GM19324 (cell line): ENCODE measurements around the gene PARD6B.
"Not testable (repeated sequence)": the region's sequence is repeated elsewhere in the genome, so short reads cannot be mapped to it uniquely, and the experiment has no call there.

ENCODE experiments used
- ATAC-seq: cut with Tn5 transposase; IDR thresholded peaks from one replicate; pipeline ENCODE4 v1.9.1; 2021; ENCODE audit warnings: mild to moderate bottlenecking, moderate library complexity; ENCODE audit not compliant: unreplicated experiment, low FRiP score

The PARD6B gene

GRCh38 chr20:50731055-50731929 is at the start of gene PARD6B:
TSS of gene PARD6B (plus strand) at chr20:50731580. CDS start at chr20:50731787, 207 bp downstream.
- ATAC-seq: peak; percentile 91

GRCh38 chr20:50682065-50682464 is 49.3 kb upstream of the PARD6B start:
- no peak for ATAC-seq

DNA sequence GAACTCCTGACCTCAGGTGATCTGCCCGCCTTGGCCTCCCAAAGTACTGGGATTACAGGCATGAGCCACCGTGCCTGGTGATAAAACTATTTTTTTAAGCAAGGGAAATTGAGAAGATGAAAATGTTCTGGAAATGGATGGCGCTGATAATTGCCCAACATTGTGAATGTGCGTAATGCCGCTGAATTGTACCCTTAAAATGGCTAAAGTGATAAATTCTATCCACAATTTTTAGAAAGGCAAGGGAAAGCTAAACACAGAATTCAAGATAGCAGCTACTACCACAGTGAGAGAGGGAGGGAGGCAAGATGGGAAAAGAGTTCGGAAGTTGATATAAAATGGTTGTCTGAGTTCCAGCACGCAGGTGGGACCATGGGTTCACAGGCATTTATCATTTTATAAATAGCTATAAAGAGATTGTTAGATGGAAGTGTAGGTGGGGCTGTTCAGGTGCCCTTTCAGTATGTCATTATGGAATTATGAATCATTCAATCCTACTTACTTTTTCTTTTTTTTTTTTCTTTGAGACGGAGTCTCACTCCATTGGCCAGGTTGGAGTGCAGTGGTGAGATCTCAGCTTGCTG is 48.3 kb upstream of the PARD6B start:
- ATAC-seq: no peak

- ATAC-seq: no peak
Observed at GRCh38 chr20:50683570-50683969, 47.8 kb upstream of the PARD6B start.

DNA sequence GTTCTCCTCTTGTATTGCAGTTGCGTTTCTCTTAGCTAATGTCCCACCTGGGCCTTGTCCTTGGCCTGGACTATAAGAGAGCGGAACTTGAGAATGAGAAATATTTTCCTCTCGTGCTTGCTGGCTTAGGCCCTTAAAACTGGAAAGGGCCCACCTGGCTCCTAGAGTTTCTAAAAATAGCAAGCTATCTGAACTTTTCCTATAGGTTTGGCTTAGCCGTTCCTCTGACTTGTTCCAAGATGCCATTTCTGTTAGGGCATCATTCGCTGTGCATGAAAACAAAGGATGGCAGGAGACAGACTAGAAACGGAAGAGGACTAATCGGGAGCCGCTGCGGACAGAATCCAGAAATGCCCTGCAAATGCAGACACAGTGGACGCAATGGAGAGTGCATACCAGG is 44.6 kb upstream of the PARD6B start:
- ATAC-seq: no peak

DNA sequence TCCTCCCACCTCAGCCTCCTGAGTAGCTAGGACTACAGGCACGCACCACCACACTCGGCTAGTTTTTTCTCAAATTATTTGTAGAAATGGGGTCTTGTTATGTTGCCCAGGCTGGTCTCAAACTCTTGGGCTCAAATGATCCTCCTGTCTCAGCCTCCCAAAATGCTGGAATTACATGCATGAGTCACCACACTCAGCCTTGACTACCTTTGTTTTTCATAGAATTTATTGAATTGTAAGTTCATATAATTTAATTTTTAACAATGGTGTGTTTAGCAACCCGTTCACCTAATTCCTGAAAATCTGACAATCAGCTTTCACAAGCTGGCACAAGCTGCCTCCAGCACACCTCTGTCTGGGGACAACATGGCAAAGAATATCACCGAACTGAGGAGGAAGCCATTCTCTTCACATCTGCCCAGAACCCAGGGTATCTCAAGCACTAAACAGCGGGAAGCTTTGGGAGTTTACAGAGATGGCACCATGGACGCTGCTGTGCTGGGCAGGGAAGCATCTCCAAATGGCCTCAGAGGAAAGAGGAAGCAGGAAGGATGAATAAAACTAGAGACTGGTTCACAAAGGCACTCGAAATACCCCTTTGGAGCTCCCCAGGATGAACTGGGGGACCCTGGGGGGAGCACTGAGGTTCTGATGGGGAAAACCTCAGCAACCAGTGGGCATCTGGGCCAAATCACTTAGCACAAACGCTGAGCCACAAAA is 43.0 kb upstream of the PARD6B start:
- no peak for ATAC-seq

- ATAC-seq: no peak
Observed at GRCh38 chr20:50689864-50690649, 41.3 kb upstream of the PARD6B start.

DNA sequence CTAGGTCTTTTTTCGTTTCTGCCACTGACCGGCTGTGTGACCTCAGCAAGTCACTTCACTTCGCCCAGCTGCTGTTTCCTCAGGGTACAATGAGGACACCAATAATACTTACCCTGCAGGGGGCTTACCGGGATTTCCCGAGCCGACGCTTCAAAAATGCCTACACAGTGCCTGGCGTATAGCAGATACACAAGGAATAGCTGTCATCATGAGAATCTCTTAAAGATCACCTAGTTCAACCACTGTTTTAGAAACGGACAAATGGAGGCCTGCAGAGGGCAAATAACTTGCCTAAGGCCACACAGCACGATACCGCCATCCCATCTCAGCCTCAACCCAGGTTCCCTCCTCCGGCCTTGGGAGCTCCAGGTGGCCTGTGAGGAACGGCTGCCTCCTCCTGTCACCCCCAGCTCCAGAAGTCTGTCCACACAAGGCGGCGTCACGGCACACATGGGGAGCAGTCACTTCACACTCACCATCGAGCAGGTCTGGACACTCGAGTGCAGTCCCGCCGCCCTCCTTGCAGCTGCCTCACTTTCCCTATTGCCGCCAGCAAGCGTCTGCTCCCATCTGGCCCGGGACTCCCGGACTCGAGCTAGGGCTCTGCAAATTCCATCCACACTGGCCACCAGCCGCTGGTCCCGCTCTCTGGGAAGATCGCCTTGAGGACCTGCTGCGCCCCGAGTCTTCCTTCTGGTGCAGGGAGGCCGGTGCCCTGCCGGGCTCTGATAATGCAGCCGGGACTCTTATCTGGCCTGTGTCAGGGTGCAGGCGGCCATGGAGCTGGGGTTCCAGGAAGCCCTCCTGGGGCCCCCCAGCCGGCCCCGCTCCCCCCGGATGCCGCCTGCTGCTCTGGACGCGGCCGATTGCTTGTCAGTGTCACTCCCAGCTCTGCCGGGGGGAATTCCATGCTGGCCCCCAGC is 40.5 kb upstream of the PARD6B start, which contains the start of gene RIPOR3:
Gene RIPOR3, minus strand, starts transcription at position 893 of the 923 bp plus-strand sequence. Its CDS starts 414 bp downstream, at position 479.
- no peak for ATAC-seq

DNA sequence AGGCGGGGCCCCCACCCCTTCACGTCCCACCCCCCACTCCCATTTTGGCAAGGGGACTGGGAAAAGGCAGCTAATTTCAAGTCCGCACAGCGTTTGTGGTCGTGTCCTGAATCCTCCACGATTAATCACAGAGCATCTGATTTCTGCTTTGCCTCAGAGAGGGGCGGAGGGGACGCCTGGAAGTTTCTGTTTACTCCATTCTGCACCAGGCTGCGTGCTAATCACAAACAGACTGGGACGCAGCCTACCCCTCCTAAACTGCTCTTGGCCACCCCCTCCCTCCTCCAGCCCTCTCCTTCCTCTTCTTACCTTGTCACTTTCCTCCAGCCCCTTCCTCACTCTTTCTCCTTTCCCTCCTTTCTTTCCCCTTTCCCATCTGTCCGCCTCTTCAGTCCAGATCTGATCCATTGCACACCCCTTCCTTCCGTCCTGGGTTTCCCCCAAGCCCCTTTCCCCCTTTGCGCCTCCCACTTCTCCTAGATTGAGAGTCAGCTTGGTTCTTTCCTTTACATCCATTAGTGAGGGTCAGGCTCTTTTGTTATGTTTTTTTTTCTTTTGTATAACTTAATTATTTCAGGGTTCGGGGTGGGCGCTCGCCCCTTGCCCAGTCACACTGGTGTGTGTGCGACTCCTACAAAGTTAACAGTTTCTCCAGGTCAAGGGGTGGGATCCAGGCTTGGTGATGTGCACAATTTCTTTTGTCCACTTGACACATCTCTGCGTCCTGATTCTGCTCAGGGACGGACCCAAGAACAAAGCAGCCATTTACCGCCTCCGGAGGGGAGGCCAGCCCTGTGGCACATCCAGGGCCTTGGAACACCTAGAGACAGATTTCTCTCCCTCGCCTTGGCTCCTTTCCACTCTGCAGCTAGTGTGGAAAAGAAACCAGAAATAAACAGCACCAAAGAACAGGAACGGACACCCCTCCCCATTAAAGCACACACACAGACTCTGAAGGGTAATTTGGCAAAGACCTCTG is 39.5 kb upstream of the PARD6B start:
- ATAC-seq: no peak

DNA sequence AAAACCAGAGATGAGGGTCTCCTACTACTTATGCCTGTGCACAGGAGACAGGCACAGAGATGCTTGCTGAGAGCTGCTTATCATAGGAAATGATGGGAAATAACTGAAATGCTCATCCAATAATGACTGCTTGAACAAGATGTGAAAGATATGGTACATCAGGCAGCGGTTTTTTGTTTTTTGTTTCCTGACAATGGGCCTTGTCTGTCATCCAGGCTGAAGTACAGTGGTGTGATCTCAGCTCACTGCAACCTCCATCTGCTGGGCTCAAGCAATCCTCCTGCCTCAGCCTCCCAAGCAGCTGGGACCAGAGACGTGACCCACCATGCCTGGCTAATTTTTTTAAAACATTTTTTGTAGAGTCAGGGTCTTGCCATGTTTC is 38.8 kb upstream of the PARD6B start:
- no peak for ATAC-seq

DNA sequence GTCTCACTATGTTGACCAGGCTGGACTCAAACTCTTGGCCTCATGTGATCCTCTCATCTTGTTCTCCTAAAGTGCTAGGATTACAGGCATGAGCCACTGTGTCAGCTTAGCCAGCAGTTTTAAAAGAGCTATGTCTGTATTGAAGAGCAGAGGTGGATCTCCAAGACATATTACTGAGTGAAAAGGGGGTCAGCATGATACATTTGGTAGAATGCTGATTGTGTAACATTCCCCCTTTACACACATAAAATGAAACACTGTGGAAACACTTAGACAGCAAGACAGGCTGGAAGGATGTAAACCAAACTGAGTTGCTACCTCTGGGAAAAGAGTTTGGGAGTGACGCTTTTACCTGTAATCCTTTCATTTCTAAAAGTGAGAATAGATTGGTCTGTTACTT is 38.4 kb upstream of the PARD6B start:
- ATAC-seq: no peak

GRCh38 chr20:50694379-50695134 is 36.8 kb upstream of the PARD6B start:
- ATAC-seq: no peak

GRCh38 chr20:50695135-50695872 is 36.1 kb upstream of the PARD6B start:
- ATAC-seq: no peak

DNA sequence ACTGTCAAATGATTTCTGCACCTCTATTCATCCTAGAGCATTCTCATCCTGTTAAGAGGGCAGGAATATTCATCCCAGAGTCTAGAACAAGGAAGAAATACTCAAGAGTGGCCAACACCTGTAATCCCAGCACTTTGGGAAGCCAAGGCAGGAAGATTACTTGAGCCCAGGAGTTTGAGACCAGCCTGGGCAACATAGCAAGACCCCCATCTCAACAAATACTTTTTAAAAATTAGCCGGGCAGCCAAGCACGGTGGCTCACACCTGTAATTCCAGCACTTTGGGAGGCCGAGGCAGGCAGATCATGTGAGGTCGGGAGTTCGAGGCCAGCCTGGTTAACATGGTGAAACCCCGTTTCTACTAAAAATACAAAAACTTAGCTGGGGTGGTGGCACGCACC is 33.1 kb upstream of the PARD6B start:
- not testable (repeated sequence) for ATAC-seq

DNA sequence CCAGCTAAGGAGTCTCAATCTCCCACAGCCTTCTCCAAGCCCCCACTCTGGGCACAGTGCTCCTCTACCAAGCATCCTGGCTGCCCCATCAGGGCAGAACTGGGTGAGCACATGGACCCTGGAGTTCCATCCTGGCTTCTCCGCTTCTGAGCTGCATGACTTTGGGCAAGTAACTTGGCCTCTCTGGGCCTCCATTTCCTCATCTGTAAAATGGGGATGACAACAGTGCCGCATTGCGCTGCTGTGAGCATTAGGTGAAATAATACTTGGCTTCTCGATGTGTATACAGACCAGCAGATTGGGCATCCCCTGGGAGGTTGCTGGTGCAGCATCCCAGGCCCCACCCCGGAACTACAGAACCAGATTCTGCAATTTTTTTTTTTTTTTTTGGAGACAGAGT is 31.7 kb upstream of the PARD6B start:
- no peak for ATAC-seq

DNA sequence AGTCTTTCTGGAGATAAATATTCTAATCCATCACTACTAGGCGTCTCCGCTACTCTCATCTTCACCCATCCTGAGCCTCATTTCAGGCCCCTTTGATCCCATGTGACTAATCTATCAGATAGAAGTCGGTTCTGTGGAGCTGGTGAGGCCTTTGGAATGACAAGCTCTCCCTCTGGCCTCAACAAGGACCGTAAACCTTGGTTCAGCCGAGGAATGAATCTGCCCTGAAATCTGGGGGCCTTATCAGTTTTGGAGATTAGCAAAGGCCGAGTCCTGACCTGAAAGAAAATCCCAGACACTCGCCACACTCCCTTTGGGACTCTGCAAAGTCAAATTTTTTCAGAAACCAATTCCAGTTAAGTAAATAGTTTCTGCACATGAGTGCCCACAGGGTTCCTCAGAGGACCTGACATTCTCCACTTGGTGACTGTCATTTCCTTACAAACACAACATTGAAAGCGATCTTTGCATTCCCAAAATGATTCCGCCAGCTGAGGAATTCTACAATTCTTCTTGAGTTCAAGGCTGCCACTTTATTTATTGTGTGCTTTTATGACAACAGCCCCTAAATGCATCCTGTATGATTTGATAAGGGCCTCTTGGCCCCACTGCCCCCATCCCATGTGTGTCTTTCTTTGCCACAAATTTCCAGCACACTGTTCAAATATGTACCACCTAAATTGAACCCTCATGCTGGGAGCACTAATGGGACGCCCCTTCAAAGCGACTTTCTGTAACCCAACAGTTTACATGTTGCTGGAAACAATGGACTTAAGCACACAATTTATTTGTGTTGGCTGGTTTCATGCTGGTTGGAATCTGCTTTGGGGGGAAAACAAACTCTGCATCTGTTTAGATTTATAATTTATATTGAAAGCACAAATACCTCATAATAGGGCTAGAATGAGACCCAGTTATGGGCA is 30.1 kb upstream of the PARD6B start:
- ATAC-seq: no peak
